Frontal cortex (tissue), 4 donors: Measurements from ENCODE around the gene LAMP5. TPM values are rescaled to one million over a fixed set of nuclear protein-coding genes. Genes with fewer than 3 reads are reported as not detected.

Experiments
- DNase-seq, 2 donors: peaks; one replicate each; pipeline ENCODE4 v3.0.0; 2012; ENCODE audit warnings: low spot score in 2 of 2
- FAIRE-seq: peaks from 2 replicates; lab custom pipeline; 2012; peaks lifted over from hg19 to GRCh38; lab: Jason Lieb, UNC
- total RNA-seq: library from RNA; depleted of rRNA; stranded (reverse); fragments of >200 nt; gene quantifications from one replicate; pipeline ENCODE4 v1.2.3, GENCODE V29; 2014
- donor health status: control.
- donor health status: control.
- donor health status: control.

Gene LAMP5
- total RNA-seq, 1 donor from 2014 or later = 12.6 TPM

DNA sequence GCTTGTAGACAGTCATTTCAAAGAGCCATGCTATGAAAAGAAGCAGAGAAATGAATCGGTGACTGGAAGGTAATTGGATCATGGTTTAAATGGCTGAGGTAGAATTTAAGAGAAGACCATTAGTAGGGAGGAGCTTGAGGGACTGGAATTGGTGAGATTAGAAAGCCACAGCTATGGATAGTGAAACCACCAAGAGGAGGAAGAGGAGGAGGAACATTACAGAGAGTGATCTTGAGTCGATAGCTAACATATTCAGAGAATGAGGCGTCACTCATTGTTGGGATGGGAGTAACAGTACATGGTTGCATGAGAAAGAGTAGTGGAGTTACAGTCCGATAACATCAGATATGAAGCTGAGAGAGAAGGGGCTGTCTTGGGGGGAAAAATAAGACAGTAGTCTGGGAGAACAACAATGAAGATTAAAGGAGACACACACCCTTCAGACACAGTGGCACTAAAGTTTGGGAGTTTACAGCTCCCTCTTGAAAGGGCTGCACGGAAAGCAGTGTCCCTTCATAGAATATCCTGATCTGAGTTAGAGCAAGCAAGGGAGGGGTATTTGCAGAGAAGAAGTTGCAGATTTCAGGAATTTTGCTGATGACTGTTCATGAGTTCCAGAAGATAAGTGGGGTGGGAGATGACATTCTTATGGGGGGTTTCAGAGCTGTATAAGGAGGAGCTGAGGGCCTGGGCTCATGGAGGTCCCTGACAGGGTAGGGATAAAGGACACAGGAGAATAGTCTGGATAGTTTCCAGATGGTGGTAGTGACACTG, 15.1 kb upstream of the LAMP5 start:
- FAIRE-seq (no peak), DNase-seq (no peak)

- no peak for FAIRE-seq
- DNase-seq = no peak
These were observed 14.3 kb upstream of the LAMP5 start for GRCh38 chr20:9500121-9500520.

GRCh38 chr20:9501473-9501872, 12.9 kb upstream of the LAMP5 start:
- DNase-seq (no peak), FAIRE-seq (no peak)

- no peak for FAIRE-seq
- no peak for DNase-seq
These were observed 10.7 kb upstream of the LAMP5 start for GRCh38 chr20:9503526-9504245.

GRCh38 chr20:9506280-9506821, 8.0 kb upstream of the LAMP5 start:
- FAIRE-seq = no peak
- DNase-seq = no peak

DNA sequence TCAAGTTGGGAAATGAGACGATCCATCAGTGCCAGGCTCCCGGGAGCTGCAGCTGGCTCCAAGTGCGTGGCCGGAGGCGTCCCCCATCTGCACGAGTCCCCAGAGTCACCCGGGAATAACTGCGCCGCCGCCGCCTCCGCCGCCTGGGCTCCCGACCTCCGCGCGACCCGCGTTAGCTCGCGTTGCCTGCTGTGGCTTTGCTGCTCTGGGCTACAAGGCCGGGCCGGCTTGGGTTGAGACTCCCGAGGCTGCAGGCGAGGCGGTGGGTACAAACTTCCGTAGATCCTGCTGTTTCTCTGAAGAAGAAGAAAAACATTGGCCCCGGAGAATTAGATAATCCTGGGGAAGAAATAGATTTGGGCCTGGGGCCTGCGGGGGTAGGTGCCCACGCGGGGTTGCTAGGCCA, 7.4 kb upstream of the LAMP5 start:
- no peak for DNase-seq
- no peak for FAIRE-seq

DNA sequence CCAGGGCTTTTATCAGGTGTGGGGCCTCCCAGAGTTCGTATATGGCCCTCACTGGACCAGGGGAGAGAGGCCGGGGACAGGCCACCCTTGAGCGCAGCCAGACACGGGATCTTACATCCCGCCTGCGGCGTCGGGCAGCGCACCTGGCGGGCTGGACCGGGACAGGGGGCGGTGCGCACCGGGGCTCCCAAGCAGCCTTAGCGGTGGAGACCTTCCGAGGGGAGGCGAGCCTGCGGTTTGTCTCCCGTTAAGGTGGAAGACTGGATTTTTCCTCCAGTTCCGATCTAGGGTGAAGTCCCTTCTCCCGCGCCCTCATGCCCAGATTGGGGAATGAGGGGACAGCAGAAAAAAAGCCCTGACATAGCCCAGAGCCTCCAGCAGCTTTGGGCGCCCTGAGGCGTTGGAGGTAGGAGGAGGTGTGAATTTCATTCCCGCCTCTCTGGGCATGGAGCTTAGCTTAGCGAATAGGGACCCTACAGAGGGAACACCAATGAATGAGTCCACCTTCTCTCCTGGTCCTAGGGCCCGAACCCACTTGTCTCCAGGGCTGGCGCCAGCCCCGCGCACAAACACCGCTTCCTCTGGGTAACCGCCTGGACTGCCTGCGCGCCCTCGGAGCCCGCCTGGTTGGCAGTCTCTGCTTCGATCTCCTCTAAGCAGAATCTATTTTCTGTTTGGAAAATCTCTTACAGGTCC, 6.7 kb upstream of the LAMP5 start:
- no peak for FAIRE-seq

GRCh38 chr20:9508240-9508661, 6.1 kb upstream of the LAMP5 start:
- DNase-seq (no peak), FAIRE-seq (no peak)

More for the DNA sequence above, 6.7 kb upstream of the LAMP5 start:
- DNase-seq = no peak

GRCh38 chr20:9508696-9509178, 5.7 kb upstream of the LAMP5 start:
- DNase-seq (no peak), FAIRE-seq (no peak)

DNA sequence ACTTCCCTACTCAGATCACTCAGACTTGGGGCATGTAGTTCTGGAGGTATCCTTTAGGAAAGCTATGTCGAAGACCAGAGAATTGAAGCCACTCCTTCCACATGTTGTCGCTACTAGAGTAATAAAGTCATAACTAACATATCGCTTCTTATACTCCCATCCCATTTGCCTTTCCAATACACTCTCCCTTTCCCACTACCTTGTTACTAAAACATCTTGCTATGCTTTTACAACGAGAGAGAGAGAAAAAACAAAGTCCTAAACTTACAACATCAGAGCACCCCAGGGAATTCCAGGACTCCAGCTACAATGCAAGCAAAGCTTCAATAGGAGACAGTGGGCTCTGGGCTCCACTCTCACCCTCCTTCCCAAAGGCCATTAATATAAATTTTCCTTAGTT, 5.1 kb upstream of the LAMP5 start:
- DNase-seq (no peak), FAIRE-seq (no peak)

- no peak for FAIRE-seq
- DNase-seq = no peak
These were observed 3.5 kb upstream of the LAMP5 start for GRCh38 chr20:9510911-9511310.

GRCh38 chr20:9514072-9514460, 324 bp upstream of the LAMP5 start:
- no peak for FAIRE-seq

GRCh38 chr20:9515214-9515585, 810 bp downstream of the LAMP5 start:
- FAIRE-seq (no peak), DNase-seq (no peak)

More at GRCh38 chr20:9514072-9514460, 324 bp upstream of the LAMP5 start:
- DNase-seq = no peak

DNA sequence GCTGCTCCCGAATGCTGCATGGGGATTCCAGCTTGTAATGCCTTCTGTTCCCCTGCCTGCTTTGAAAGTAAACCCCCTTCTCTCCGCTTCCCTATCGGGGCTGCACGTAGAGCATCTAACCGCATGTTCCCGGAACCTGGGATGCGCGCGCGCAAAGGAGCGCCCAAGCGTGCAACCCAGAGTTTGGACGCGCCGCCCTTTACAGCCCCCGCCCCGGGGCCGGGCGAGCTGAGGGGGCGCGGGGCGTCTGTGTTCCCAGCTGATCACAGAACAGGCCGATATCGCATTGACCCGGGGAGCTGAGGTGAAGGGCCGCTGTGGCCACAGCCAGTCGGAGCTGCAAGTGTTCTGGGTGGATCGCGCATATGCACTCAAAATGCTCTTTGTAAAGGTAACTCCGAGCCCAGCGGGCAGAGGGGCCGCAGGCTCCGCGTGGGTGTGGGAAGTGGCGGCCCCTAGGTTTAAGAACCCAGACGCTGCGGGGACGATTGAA, 1.4 kb downstream of the LAMP5 start:
- FAIRE-seq (no peak), DNase-seq (no peak)

GRCh38 chr20:9516234-9516871, 2.0 kb downstream of the LAMP5 start:
- no peak for DNase-seq
- no peak for FAIRE-seq

DNA sequence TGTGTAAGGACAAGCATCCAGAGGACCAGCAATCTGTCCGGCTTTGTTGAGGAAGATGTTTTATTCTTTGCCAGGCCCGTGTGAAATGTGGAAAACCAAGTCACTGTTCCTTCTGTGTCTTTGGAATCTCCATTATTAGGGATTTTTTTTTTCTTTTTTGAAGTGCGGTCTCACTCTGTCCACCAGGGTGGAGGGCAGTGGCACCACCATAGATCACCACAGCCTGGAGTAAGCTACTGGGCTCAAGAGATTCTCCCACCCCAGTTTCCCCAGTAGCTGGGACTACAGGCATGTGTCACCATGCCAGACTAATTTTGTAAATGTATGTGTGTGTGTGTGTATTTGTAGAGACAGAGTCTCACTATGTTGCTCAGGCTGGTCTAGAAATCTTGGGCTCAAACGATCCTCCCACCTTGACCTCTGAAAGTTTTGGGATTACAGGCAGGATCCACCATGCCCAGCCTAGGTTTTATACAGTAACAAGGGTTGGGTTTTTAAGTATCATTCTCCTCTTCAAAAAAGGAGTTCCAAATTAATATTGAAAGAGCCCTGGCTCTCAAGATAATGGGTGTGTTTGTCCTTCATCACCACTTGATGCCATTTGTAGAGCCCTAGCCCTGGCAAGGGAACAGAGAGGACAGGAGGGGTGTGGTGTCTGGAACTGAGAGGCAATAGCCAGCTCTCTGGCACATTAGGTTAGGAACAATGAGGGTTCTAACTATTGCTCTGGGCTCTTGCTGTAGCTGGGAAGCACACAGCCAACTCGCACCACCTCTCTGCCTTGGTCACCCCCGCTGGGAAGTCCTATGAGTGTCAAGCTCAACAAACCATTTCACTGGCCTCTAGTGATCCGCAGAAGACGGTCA, 3.1 kb downstream of the LAMP5 start:
- no peak for DNase-seq
- FAIRE-seq = no peak

DNA sequence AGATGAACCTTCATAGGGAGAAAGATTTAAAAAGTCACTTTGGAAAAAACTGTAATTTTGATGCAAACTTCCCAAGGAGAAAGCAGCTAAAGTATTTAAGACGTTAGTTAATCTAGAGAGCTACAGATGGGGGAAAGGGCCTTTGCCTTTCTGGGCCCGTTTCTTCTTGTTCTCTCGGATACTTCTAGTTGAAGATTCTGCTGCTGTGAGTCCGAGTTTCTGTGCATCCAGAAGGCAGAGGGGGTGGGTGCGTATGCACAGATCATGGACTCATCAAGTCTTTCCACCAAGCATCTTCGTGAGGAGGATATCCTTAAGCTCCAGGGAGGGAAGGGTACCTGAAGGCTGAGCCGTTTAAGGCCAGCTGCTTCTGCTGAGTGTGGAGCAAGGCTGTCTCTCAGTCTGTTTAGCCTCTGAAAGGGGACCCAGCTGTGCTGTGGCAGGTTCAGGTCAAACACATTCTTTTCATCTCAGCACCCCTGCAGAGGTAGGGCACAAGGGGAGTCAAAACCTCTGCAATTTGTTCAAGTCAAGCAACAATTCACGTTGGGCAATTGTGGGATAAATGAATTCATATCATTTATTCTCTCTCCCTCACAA, 4.3 kb downstream of the LAMP5 start:
- FAIRE-seq (no peak), DNase-seq (no peak)

GRCh38 chr20:9520086-9520485, 5.7 kb downstream of the LAMP5 start:
- FAIRE-seq = no peak
- no peak for DNase-seq
